ENCODE measurements around the gene GVQW3. TPM values are rescaled to one million over a fixed set of nuclear protein-coding genes. Genes with fewer than 3 reads are reported as not detected.

The GVQW3 gene
- total and polyA plus RNA-seq, 2 of the 8 experiments (the other 6 are each of a cell fraction or from before 2014, with no cell fraction given), result 5.5 to 8.1 TPM

DNA sequence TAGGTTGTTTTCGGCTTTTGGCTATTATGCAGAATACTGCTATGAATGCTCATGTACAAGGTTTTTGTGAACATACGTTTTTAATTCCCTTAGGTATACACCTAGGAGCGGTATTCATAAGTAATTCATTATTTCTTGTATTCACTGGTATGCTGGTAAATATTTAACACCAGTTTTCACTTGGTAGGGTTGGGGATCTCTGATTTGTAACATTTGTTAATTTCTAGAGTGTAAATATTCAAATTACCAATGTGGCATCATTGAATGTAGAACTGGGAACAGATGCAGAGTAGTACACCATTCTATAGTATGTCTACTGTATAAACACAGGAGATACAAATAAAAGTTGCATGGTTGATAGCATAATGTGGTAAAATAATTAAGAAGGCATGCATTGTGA lies 16.3 kb downstream of the GVQW3 start (continued):
- TF ChIP-seq POU5F1 (IDR thresholded peaks at IDR 0.05; ENCODE audit: low read depth, low read length), result no peak

Data from H1 (cell line).